Measurements from ENCODE around the gene BAG3. TPM values are rescaled to one million over a fixed set of nuclear protein-coding genes. Genes with fewer than 3 reads are reported as not detected.

Gene BAG3
- total and polyA plus RNA-seq, 2 experiments from 2014 or later = 20.0 to 88.2 TPM

DNA sequence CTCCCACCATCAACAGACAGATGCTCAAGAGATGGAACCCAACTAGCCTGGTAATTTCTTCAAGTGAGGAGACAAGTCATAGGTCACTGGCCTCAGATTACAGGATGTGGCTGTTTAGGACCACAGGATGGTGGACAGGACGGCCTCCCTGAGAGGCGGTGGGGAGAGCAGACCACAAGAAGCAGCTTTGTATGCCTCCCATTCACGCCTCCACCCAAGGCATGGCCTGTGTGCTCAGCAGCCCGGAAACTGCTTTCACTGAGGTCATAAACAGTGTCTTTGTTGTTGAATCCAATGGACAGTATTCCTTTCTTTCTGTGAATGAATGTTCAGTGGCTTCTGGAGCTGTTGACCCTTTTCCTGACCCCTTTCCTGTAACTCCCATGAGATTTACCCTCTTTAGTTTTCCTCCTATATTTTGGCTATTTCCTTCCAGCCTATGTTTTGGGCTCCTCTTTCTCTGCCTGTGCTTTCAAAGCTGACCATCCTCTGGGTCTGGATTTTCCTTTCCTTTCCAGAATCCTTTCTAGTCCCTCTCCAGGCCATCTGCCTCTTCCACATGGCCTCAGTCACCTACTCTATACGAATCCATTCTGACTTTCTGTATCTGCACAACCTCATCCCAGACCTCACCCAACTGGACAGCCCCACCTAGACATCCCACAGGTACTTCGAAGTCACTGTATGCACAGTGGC is 42.2 kb downstream of the BAG3 start:
- no peaks in the 10 kb centered on the region for H3K36me3 ChIP-seq (ENCODE audit: low read depth)
- H2AFZ ChIP-seq = no peak overlapping the region
- no peak overlapping the region for H3K27ac ChIP-seq
- H3K9me3 ChIP-seq (ENCODE audit: low read depth) = no peaks in the 10 kb centered on the region
- no peak for DNase-seq
- H3K9me2 ChIP-seq (ENCODE audit: insufficient read depth) = no peaks in the 10 kb centered on the region
- no peaks in the 10 kb centered on the region for H3K4me1 ChIP-seq (ENCODE audit: insufficient read depth)
- WGBS, 2 experiments (ENCODE audit: low coverage in 1 of 2, low lambda C conversion rate in 2 of 2, missing lambda C conversion rate in 2 of 2) = 58 to 74% methylated on average over 6 of the region's 6 CpGs
- H4K20me1 ChIP-seq (ENCODE audit: insufficient read depth) = no peaks in the 10 kb centered on the region
- H3K79me2 ChIP-seq (ENCODE audit: insufficient read depth) = no peaks in the 10 kb centered on the region
- no peak overlapping the region for H3K4me3 ChIP-seq
- no peaks in the 10 kb centered on the region for H3K27me3 ChIP-seq (replicated peaks; ENCODE audit: insufficient read depth)
- no peaks in the 10 kb centered on the region for H3F3A ChIP-seq (ENCODE audit: insufficient read depth)
- TF ChIP-seq EZH2 (IDR thresholded peaks at IDR 0.05; ENCODE audit: insufficient read depth, poor library complexity, severe bottlenecking) = no peak
- TF ChIP-seq EZH2phosphoT487 (IDR thresholded peaks at IDR 0.05; ENCODE audit: insufficient read depth, low read depth) = no peak
- in situ Hi-C loops (cut with MboI) = no loop called here
- H3K9ac ChIP-seq = no peak overlapping the region
- H3K4me2 ChIP-seq (ENCODE audit: unreplicated experiment) = no peak overlapping the region

DNA sequence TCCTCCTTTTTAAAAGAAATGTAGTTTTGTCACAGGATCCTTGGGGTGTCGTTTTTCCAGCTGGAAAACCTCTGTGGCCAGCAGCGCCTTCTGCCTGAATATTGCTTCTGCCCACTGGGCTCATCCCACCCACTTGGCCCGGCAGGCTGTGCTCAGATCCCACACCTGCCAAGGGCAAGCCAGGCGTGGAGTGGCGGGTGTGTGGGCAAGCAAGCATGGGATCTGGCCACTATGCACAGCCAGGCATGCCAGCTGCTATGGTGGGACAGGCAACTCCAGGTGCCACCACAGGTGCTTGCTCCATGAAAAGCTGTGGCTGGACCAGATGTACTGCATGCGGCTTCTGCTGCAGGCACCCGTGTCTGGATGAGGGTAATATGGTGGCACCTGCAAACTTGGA is 43.4 kb downstream of the BAG3 start:
- H3K27me3 ChIP-seq (replicated peaks; ENCODE audit: insufficient read depth) = no peaks in the 10 kb centered on the region
- no peaks in the 10 kb centered on the region for H3K36me3 ChIP-seq (ENCODE audit: low read depth)
- H4K20me1 ChIP-seq (ENCODE audit: insufficient read depth) = no peaks in the 10 kb centered on the region
- no peak overlapping the region for H3K9ac ChIP-seq
- H3K4me3 ChIP-seq = no peak overlapping the region
- H3K9me3 ChIP-seq (ENCODE audit: low read depth) = no peaks in the 10 kb centered on the region
- H3K9me2 ChIP-seq (ENCODE audit: insufficient read depth) = no peaks in the 10 kb centered on the region
- DNase-seq = no peak
- H3K4me2 ChIP-seq (ENCODE audit: unreplicated experiment) = no peak overlapping the region
- in situ Hi-C loops (cut with MboI) = no loop called here
- H3K4me1 ChIP-seq (ENCODE audit: insufficient read depth) = no peaks in the 10 kb centered on the region
- TF ChIP-seq EZH2phosphoT487 (IDR thresholded peaks at IDR 0.05; ENCODE audit: insufficient read depth, low read depth) (no peak), EZH2 (IDR thresholded peaks at IDR 0.05; ENCODE audit: insufficient read depth, poor library complexity, severe bottlenecking) (no peak)
- 62 to 71% methylated on average over 7 of the region's 7 CpGs for WGBS, 2 experiments (ENCODE audit: low coverage in 1 of 2, low lambda C conversion rate in 2 of 2, missing lambda C conversion rate in 2 of 2)
- no peak overlapping the region for H2AFZ ChIP-seq
- no peaks in the 10 kb centered on the region for H3K79me2 ChIP-seq (ENCODE audit: insufficient read depth)
- H3F3A ChIP-seq (ENCODE audit: insufficient read depth) = no peaks in the 10 kb centered on the region
- no peak overlapping the region for H3K27ac ChIP-seq

GRCh38 chr10:119700321-119700954 is 49.3 kb downstream of the BAG3 start:
- no peak for TF ChIP-seq EZH2phosphoT487 (IDR thresholded peaks at IDR 0.05; ENCODE audit: insufficient read depth, low read depth)
- TF ChIP-seq EZH2 (IDR thresholded peaks at IDR 0.05; ENCODE audit: insufficient read depth, poor library complexity, severe bottlenecking) = no peak
- Histone ChIP-seq H3K4me1 (ENCODE audit: insufficient read depth) (no peaks in the 10 kb centered on the region), H2AFZ (no peak overlapping the region), H3K79me2 (ENCODE audit: insufficient read depth) (no peaks in the 10 kb centered on the region), H3K4me2 (ENCODE audit: unreplicated experiment) (no peak overlapping the region), H3K36me3 (ENCODE audit: low read depth) (no peaks in the 10 kb centered on the region), H3K9me3 (ENCODE audit: low read depth) (no peaks in the 10 kb centered on the region), H3K27ac (no peak overlapping the region), H4K20me1 (ENCODE audit: insufficient read depth) (no peaks in the 10 kb centered on the region), H3F3A (ENCODE audit: insufficient read depth) (peaks cover 7% of the 10 kb centered on the region; the same call in 1 of the 2 replicates), H3K27me3 (replicated peaks; ENCODE audit: insufficient read depth) (no peaks in the 10 kb centered on the region), H3K9me2 (ENCODE audit: insufficient read depth) (no peaks in the 10 kb centered on the region), H3K9ac (no peak overlapping the region), H3K4me3 (no peak overlapping the region)
- 68 to 78% methylated on average over 4 of the region's 4 CpGs for WGBS, 2 experiments (ENCODE audit: low coverage in 1 of 2, low lambda C conversion rate in 2 of 2, missing lambda C conversion rate in 2 of 2)
- in situ Hi-C loops (cut with MboI) = no loop called here
- DNase-seq = no peak

GRCh38 chr10:119701861-119702260 is 50.7 kb downstream of the BAG3 start:
- in situ Hi-C loops (cut with MboI) = no loop called here
- no peaks in the 10 kb centered on the region for H3K4me1 ChIP-seq (ENCODE audit: insufficient read depth)

More at GRCh38 chr10:119701861-119702260, 50.7 kb downstream of the BAG3 start:
- no peak overlapping the region for H2AFZ ChIP-seq
- H3K9me2 ChIP-seq (ENCODE audit: insufficient read depth) = no peaks in the 10 kb centered on the region
- WGBS, 2 experiments (ENCODE audit: low coverage in 1 of 2, low lambda C conversion rate in 2 of 2, missing lambda C conversion rate in 2 of 2) = 27 to 37% methylated on average over 7 of the region's 7 CpGs
- no peak overlapping the region for H3K27ac ChIP-seq
- no peaks in the 10 kb centered on the region for H3K9me3 ChIP-seq (ENCODE audit: low read depth)
- no peaks in the 10 kb centered on the region for H3K27me3 ChIP-seq (replicated peaks; ENCODE audit: insufficient read depth)
- H3K4me2 ChIP-seq (ENCODE audit: unreplicated experiment) = no peak overlapping the region
- H3K79me2 ChIP-seq (ENCODE audit: insufficient read depth) = no peaks in the 10 kb centered on the region
- no peak overlapping the region for H3K9ac ChIP-seq
- no peaks in the 10 kb centered on the region for H4K20me1 ChIP-seq (ENCODE audit: insufficient read depth)
- H3F3A ChIP-seq (ENCODE audit: insufficient read depth) = peaks cover 7% of the 10 kb centered on the region; the same call in 1 of the 2 replicates
- DNase-seq = peak; percentile 51
- no peak for TF ChIP-seq EZH2 (IDR thresholded peaks at IDR 0.05; ENCODE audit: insufficient read depth, poor library complexity, severe bottlenecking)
- TF ChIP-seq EZH2phosphoT487 (IDR thresholded peaks at IDR 0.05; ENCODE audit: insufficient read depth, low read depth) = no peak
- no peak overlapping the region for H3K4me3 ChIP-seq
- no peaks in the 10 kb centered on the region for H3K36me3 ChIP-seq (ENCODE audit: low read depth)
